Ishikawa (cell line): ENCODE measurements around the gene ZMYM1.

Experiments
- CEBPB ChIP-seq: IDR thresholded peaks from 2 replicates; pipeline ENCODE4 v1.6.1; 2012
- CREB1 ChIP-seq: IDR thresholded peaks from 2 replicates; pipeline ENCODE4 v1.6.1; 2012; ENCODE audit warnings: low read depth
- EP300 ChIP-seq: IDR thresholded peaks from 2 replicates; pipeline ENCODE4 v1.6.1; 2012; ENCODE audit warnings: borderline replicate concordance
- RAD21 ChIP-seq: IDR thresholded peaks from 2 replicates; pipeline ENCODE4 v1.6.1; 2012; ENCODE audit warnings: low read depth
- USF1 ChIP-seq: IDR thresholded peaks from 2 replicates; pipeline ENCODE4 v1.6.1; 2012
- YY1 ChIP-seq: IDR thresholded peaks from 2 replicates; pipeline ENCODE4 v1.6.1; 2012; ENCODE audit warnings: low read depth
- ZBTB7A ChIP-seq: IDR thresholded peaks from 2 replicates; pipeline ENCODE4 v1.6.1; 2012; ENCODE audit warnings: low read depth
- TF ChIP-seq, protein P1 (sequence below): IDR thresholded peaks from 2 replicates; pipeline ENCODE4 v1.6.1; 2012
- TF ChIP-seq, protein P2 (sequence below): IDR thresholded peaks from 2 replicates; pipeline ENCODE4 v1.6.1; 2012; ENCODE audit warnings: low read depth, mild to moderate bottlenecking

DNA sequence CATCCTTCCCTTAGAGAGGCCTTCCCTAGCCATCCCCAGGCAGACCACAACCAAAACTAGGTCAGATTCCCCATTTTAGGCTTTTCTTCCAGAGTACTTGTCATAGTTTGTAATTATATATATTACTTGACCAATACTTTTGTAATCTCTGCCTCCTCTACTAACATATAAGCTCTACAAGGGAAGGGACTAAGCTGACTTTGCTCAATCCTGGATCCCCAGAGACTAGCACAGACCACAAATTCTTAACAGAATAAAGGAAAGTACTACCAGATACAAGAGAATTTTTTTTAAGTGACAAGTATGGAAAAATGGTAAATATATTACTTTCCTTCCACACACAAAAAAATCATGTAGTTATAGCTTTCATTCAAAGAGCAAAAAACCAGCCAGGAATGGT lies 49.4 kb upstream of the ZMYM1 start:
- TF ChIP-seq, protein P1, sequence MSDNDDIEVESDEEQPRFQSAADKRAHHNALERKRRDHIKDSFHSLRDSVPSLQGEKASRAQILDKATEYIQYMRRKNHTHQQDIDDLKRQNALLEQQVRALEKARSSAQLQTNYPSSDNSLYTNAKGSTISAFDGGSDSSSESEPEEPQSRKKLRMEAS, result no peak
- TF ChIP-seq CEBPB (no peak), YY1 (no peak), USF1 (no peak), ZBTB7A (no peak), EP300 (no peak), CREB1 (no peak), RAD21 (no peak)
- TF ChIP-seq, protein P2, sequence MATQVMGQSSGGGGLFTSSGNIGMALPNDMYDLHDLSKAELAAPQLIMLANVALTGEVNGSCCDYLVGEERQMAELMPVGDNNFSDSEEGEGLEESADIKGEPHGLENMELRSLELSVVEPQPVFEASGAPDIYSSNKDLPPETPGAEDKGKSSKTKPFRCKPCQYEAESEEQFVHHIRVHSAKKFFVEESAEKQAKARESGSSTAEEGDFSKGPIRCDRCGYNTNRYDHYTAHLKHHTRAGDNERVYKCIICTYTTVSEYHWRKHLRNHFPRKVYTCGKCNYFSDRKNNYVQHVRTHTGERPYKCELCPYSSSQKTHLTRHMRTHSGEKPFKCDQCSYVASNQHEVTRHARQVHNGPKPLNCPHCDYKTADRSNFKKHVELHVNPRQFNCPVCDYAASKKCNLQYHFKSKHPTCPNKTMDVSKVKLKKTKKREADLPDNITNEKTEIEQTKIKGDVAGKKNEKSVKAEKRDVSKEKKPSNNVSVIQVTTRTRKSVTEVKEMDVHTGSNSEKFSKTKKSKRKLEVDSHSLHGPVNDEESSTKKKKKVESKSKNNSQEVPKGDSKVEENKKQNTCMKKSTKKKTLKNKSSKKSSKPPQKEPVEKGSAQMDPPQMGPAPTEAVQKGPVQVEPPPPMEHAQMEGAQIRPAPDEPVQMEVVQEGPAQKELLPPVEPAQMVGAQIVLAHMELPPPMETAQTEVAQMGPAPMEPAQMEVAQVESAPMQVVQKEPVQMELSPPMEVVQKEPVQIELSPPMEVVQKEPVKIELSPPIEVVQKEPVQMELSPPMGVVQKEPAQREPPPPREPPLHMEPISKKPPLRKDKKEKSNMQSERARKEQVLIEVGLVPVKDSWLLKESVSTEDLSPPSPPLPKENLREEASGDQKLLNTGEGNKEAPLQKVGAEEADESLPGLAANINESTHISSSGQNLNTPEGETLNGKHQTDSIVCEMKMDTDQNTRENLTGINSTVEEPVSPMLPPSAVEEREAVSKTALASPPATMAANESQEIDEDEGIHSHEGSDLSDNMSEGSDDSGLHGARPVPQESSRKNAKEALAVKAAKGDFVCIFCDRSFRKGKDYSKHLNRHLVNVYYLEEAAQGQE, result no peak
